AG09319 (cell line): Measurements from ENCODE around the gene ZNF181.
"Not testable (repeated sequence)": the region's sequence is repeated elsewhere in the genome, so short reads cannot be mapped to it uniquely, and the experiment has no call there.

Experiments used
- DNase-seq: peaks from one replicate; pipeline ENCODE4 v3.0.0-alpha.2; 2010; ENCODE audit warnings: low read depth; ENCODE audit errors: extremely low read depth
- TF ChIP-seq, protein P1 (sequence below): IDR thresholded peaks from 2 replicates; pipeline ENCODE4 v1.5.1; 2011; ENCODE audit warnings: low read depth, mild to moderate bottlenecking, inconsistent platforms, low read length, moderate library complexity

The ZNF181 gene

DNA sequence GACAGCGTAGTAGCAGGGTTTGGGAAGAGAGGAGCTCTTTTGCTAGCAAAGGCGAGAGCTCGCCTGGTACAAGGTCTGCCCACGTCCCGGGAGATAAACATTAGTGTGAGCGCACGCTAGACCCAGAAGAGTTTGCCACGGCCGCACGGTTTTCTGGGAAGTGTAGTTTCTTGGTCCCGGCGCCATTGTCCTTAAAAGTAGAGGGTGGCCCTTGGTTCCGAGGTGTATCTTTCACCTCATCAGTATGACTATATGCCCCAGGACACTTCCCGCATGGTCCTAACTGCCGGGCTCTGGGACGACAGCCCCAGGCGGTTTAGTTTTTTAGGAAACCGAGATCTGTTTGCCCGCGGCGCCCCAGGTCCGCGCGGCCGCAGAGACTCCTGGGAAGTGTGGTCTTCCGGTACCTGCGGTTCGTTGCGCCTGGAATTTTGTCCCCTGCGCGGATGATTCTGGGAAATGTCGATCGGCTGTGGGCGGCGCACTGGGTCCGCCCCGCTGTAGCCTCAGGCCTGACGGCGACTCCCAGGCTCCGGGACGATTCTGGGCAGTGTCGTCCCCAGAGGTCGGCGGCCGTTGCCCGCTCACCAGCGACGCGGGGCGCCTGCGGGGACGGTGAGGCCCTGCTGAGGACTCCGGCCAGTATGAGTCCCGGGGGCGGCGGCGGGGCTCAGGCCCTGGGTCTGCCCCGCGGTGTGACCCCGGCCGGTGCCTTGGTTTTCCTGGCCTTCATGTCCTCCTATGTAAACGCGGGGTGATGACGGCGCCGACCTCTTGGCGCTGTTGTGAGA, at the start of gene ZNF181:
Gene ZNF181, plus strand, starts transcription at position 498 of the 791 bp plus-strand sequence. CDS start 795 bp downstream, outside the sequence.
- TF ChIP-seq, protein P1, sequence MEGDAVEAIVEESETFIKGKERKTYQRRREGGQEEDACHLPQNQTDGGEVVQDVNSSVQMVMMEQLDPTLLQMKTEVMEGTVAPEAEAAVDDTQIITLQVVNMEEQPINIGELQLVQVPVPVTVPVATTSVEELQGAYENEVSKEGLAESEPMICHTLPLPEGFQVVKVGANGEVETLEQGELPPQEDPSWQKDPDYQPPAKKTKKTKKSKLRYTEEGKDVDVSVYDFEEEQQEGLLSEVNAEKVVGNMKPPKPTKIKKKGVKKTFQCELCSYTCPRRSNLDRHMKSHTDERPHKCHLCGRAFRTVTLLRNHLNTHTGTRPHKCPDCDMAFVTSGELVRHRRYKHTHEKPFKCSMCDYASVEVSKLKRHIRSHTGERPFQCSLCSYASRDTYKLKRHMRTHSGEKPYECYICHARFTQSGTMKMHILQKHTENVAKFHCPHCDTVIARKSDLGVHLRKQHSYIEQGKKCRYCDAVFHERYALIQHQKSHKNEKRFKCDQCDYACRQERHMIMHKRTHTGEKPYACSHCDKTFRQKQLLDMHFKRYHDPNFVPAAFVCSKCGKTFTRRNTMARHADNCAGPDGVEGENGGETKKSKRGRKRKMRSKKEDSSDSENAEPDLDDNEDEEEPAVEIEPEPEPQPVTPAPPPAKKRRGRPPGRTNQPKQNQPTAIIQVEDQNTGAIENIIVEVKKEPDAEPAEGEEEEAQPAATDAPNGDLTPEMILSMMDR = no peak
- peak; percentile 69 for DNase-seq

DNA sequence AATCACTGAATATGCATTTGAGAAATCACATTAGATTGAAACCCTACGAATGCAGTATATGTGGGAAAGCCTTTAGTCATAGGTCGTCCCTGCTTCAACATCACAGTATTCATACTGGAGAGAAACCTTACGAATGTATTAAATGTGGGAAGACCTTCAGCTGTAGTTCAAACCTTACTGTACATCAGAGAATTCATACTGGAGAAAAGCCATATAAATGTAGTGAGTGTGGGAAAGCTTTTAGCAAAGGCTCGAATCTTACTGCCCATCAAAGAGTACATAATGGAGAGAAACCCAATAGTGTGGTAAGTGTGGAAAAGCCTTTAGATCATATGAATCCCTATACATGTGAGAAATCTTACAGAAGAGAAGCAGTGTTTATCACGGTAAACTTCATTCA, 48.8 kb upstream of the ZNF181 start:
- DNase-seq = not testable (repeated sequence)

DNA sequence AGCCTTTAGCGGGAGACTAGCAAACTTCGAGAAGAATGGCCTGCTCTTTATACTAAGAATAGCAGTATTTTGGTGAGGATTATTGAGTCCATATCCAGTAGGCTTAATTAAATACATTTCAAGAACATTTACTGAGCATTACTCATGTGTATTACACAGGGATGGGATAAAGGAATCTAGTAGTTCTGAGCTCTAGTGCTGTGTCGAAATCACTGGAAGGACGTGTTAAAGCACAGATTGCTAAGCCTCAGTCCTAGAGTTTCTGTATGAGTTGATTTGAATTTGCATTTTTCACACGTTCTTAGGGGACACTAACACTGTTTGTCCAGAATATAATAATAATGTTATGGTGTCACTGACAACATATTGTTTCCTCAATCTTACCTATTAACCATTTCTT, 47.6 kb upstream of the ZNF181 start:
- no peak for DNase-seq
- TF ChIP-seq, protein P1 = no peak

DNA sequence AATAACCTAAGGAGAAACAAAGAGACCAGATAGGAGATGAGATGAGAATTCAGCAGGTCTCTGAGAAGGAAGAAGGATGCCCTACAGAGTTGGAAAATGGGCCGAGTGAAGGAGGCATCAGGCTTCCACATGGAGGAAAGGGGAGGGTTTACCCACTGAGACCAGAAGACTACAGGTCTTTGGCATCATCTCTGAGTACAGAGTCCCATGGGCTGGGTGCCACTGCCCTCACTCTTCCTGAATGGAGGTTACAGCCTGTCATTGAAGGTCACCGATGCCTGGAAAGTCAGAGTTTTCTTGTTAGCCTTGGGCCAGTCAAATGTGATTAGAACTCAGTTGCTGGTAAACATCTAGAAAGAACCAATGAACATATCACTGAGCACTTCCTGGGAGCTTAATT, 46.7 kb upstream of the ZNF181 start:
- DNase-seq = no peak
- TF ChIP-seq, protein P1 = no peak

DNA sequence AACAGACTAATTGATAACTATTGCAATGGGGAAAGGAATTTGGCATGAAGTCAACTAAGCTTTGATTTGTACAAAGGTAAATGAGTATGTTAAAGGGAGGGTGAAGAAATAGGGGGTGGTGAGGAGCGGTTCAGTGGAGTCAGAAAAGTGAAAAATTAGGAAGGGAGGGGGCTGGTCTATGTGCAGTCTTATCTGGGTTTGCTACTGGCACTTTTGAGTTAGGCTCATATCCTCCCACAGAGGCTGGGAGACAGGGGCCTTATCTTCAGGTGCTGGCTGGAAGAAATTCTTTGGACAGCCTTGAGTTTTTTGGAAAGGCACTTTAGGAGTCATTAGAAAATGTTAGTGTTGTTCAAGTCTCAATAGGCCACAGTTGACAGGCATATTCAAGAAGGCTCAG, 45.5 kb upstream of the ZNF181 start:
- TF ChIP-seq, protein P1 = no peak
- DNase-seq = no peak

DNA sequence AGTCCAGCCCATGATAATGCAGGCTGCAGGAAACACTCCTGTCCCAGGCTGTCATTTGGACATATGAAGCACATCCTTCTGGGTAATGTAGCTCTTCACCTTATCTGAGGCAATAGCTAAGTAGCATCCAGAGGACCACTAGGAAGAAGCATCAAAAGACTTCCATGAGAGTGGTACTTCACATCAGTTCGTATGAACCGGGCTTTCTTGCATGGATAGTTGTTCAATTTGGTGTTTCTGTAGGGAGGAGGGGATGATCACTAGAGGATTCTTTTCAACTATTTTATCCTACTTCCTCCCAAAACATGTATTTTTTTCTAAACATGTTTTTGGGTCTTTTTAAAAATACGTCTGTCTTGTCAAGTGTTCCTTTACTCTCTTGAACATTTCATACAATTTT, 43.7 kb upstream of the ZNF181 start:
- TF ChIP-seq, protein P1 = no peak
- no peak for DNase-seq

DNA sequence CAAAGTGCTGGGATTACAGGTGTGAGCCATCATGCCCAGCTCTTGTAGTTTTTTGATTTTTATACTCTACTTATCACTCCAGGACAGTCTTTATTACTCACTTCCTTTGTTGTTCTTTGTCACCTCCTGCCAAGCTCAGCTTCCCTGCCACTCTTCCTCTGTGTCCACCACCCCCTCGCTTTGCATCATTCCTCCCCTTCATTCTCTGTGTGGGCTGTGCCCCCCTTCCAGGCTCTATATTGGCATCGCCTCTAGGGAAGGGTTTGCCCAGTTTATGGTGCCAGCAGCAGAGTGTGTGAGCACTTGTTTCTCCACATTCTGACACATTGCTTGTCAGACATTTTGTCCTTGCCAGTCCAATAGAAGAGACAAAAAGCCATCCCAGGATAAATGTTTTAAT, 41.5 kb upstream of the ZNF181 start:
- TF ChIP-seq, protein P1 = no peak
- no peak for DNase-seq

DNA sequence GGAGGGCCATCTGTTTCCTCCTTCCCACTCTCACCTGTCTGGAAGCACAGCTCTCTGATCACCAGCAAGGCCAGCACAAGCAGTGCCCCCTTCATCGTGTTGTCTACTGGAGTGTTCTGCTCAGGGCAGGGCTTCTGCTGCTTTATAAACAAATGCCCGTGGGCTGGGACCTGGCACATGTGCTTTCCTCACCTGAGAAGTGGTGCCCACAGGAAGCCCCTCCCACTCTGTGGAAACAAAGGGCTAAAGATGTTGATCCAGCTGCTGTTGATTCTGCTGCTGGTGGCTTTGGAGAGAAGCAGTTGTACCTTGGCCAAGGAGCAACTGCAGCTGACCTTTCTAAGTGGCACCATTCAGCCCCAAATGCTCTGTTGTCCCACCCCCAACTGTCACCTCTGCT, 26.4 kb upstream of the ZNF181 start:
- no peak for DNase-seq
- TF ChIP-seq, protein P1 = no peak
